HG03378 (cell line): ENCODE measurements around the gene TYMP.
"Not testable (repeated sequence)": the region's sequence is repeated elsewhere in the genome, so short reads cannot be mapped to it uniquely, and the experiment has no call there.

Experiments used
- ATAC-seq: cut with Tn5 transposase; IDR thresholded peaks from one replicate; pipeline ENCODE4 v1.9.1; 2021; ENCODE audit warnings: mild to moderate bottlenecking, moderate library complexity; ENCODE audit not compliant: unreplicated experiment

The TYMP gene

DNA sequence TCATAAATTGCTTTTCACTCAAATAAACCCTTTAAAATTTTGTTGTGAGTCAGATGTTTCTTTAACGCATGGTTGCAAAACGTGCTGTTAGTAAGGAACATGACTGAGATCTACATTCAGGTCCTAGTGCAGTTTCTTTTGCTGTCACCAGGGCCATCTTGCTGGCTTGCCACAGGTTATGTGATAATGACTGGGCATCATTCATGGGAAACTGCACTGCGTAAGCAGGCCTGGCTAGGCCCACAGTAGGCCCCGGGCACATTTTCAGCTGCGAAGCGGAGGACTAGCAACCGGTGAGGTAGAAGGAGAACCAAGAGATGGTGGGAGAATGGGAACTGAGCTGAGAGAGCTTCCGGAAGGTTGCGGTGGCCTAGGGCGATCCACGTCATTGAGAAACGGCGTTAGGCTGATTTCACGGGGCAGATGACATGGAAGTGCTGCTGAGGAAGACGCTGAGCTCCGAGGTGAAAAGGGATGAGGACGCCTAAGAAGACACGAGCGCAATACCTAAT, 12.7 kb upstream of the TYMP start:
- ATAC-seq = no peak

DNA sequence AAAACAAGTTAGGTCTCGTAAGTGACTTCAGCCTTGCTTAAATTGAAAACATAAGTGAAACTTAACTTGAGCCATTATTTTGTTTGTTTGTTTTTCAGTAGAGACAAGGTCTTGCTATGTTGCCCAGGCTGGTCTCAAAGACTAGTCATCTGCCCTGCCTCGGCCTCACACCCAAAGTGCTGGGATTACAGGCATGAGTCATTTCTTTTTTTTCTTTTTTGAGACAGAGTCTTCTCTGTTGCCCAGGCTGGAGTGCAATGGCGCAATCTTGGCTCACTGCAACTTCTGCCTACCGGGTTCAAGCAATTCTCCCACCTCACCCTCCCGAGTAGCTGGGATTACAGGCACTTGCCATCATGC, 11.8 kb upstream of the TYMP start:
- ATAC-seq = not testable (repeated sequence)

- ATAC-seq = no peak
Observed at GRCh38 chr22:50540381-50540780, 10.6 kb upstream of the TYMP start.

- ATAC-seq = no peak
Observed at GRCh38 chr22:50537765-50538164, 8.0 kb upstream of the TYMP start.

- no peak for ATAC-seq
Observed at GRCh38 chr22:50536226-50536625, 6.4 kb upstream of the TYMP start.

DNA sequence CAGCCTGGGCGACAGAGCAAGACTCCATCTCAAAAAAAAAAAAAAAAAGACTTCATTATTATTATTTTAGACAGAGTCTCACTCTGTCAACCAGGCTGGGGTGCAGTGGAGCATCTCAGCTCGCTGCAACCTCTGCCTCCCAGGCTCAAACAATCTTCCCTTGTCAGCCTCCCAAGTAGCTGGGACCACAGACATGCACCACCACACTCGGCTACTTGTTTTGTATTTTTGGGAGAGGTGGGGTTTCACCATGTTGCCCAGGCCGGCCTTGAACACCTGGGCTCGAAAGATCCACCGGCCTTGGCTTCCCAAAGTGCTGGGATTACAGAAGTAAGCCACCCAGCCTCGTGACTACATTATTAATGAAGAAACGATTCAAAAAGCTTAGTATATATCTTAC, 5.3 kb upstream of the TYMP start:
- ATAC-seq = no peak

DNA sequence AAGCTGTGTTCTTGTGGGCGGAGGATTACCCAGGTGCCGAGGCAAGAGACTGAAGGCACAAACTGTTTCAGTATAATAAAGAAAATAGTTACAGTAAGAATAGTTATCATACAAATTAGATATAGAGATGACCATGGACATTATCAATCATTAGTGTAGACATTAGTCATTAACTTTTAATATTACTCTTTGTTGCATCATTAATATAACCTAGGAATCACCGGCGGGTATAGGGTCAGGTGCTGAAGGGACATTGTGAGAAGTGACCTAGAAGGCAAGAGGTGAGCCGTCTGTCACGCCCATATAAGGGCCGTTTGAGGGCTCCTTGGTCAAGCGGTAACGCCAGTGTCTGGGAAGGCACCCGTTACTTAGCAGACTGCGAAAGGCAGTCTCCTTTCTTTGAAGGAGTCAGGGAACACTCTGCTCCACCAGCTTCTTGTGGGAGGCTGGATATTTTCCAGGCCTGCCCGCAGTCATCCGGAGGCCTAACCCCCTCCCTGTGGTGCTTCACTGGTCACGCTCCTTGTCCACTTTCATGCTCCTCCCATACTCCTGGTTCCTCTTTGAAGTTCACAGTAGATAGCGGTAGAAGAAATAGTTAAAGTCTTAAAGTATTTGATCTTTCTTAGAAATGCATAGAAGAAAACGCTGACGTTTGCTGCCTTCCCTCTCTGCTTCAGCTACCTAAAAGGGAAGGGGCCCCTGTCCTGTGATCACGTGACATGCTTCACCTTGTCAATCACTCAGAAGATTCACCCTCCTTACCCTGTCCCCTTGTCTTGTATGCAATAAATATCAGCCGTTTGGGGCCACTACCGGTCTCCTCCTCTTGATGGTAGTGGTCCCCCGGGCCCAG, 4.3 kb upstream of the TYMP start:
- not testable (repeated sequence) for ATAC-seq

DNA sequence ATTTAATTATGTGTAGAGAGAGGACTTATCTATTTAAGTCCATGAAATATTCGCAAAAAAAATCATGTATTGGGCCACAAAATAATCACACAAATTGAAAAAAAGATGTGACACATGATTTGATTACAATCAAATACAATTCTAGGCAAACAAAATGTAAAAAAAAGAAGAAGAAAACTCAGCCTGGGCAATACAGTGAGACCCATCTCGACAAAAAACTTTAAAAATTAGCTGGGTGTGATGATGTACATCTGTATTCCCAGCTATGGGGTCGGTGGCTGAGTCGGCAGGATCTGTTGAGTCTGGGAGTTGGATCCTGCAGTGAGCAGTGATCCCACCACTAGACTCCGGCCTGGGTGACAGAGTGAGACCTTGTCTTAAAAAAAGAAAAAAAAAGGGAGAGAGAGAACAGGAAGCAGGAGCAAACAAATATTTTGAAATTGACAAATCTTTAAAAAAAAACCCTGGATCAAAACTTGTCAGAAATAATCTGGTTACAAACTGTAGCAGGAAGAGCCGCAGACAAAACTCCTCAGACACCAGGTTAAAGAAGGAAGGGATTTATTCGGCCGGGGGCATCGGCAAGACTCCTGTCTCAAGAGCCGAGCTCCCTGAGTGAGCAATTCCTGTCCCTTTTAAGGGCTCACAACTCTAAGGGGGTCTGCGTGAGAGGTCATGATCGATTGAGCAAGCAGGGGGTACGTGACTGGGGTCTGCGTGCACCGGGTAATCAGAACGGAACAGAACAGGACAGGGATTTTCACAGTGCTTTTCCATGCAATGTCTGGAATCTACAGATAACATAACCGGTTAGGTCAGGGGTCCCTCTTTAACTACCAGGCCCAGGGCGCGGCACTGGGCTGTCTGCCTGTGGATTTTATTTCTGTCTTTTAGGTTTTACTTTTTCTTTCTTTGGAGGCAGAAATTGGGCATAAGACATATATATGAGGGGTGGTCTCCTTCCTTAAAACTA, 3.3 kb upstream of the TYMP start:
- no peak for ATAC-seq

DNA sequence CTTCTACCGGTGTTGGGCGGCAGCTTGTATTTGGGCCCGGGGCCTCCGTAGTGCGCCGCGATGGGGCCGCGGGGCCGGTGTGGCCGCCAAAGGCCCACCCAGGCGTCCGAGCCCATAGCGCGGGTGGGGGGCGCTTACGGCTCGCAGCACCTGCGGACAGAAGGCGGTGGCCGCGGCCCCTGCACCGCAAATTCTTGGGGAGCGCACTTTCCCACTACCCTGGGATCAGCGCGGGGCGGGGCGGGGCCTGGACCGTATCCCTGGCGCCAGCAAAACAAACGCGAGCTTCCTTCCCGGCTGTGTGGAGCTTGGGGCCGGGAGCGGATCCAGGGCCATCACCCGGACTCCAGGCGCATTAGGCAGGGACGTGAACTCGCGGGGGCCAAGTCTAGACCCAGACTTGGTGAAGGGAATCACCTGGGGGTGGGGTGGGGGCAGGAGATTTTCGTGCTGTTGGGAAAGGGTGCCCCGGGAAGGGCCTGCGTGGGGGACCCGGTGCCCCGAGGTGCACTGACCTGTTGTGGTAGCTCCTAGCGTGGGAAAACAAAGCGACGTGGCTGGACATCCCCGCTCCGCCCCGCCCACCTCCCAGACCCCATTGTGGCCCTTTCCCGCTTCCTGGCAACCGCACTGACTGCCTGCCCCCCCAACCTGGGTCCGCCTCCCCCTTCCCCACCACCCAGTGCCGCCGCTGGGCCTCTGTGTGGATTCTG, 2.3 kb upstream of the TYMP start:
- no peak for ATAC-seq

- ATAC-seq = no peak
Observed at GRCh38 chr22:50531546-50531961, 1.7 kb upstream of the TYMP start.

GRCh38 chr22:50530877-50531545, 1.2 kb upstream of the TYMP start:
- no peak for ATAC-seq

- no peak for ATAC-seq
Observed at GRCh38 chr22:50530580-50530876, 716 bp upstream of the TYMP start.

- no peak for ATAC-seq
Observed at GRCh38 chr22:50529416-50529896, 356 bp downstream of the TYMP start.

DNA sequence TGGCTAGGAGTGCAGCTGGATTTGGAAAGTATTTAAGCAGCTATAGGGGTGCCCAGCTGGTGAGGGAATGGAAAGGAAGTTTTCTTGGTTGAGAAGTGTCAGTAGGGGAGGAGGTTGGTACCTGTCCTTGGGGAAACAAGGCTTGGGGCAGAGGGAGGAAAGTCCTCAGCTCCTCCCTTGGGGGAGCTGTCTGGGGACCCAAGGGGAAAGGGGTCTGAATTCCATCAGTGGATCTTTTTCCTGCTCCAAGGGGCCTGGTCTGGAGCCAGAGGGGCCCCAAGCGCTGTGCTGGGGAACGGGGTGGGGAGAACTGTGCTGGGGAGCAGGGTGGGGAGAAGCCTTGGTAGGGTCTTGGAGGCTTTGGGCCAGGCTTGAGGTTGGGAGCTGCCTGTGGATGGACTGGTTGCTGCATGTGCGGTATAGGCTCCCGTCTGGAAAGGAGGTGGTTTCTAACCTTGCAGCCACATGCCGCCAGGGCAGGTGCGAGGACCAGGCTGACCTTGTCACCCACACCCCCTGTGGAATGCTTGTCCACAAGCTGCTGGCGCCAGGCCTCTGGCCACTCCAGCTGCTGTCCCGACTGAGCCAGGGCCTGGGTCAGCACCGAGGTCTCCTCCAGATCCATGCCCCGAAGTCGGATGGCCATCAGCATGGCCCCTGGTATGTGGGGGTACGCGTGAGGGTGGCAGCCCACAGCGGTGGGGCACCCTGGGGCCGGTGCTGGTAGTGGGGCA, 963 bp downstream of the TYMP start:
- no peak for ATAC-seq

DNA sequence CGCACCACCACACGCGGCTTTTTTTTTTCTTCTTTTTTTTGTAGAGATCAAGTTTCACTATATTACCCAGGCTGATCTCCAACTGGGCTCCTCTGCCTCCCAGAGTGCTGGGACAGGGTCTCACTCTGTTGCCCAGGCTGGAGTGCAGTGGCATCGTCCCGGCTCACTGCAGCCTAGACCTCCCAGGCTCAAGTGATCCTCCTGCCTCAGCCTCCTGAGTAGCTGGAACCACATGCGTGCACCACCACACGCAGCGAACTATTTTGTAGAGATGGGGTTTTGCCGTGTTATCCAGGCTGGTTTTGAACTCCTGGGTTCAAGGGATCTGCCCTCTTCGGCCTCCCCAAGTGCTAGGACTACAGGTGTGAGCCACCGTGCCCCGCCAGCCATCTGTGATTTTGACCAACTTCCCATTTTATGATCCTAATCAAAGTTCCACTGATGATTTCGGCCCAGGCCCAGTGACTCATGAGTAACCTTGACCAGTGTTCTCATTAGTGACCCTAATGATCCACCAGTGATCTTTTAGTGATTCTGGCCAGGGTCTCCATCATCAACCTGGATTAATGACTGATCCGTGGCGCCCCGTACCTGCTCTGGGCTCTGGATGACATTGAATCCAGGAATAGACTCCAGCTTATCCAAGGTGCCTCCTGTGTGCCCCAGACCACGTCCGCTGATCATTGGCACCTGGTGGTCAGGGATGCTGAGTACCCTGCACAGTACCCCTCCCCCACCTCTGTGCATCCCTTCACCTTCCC, 1.7 kb downstream of the TYMP start:
- no peak for ATAC-seq

GRCh38 chr22:50526834-50527801, 2.7 kb downstream of the TYMP start:
- ATAC-seq = no peak

GRCh38 chr22:50526108-50526833, 3.5 kb downstream of the TYMP start:
- ATAC-seq = peak; percentile 18

- ATAC-seq = peak; percentile 9
Observed at GRCh38 chr22:50525858-50526107, 4.0 kb downstream of the TYMP start.
